Smooth muscle cell (in vitro differentiated cells): ENCODE measurements around the gene TOB2. TPM values are rescaled to one million over a fixed set of nuclear protein-coding genes. Genes with fewer than 3 reads are reported as not detected.

Source experiments
- DNase-seq: peaks from one replicate; lab custom pipeline; 2025; ENCODE audit not compliant: unreplicated experiment; lab: John Stamatoyannopoulos, UW
- H2AFZ ChIP-seq: fragments of 200-600 bp; sonication (generic); 2 replicates; pipeline ENCODE4 v1.6.0; 2016; ENCODE audit warnings: antibody characterized with exemption, low read depth, mild to moderate bottlenecking
- H3F3A ChIP-seq: fragments of 200-600 bp; sonication (generic); 2 replicates; pipeline ENCODE4 v1.6.0; 2017; ENCODE audit warnings: antibody characterized with exemption, low read depth
- H3K27ac ChIP-seq: fragments of 200-600 bp; sonication (generic); 2 replicates; pipeline ENCODE4 v1.5.1; 2016; ENCODE audit warnings: low read depth, mild to moderate bottlenecking
- H3K27me3 ChIP-seq: fragments of 200-600 bp; sonication (generic); 2 replicates; pipeline ENCODE4 v1.6.1; 2016; ENCODE audit warnings: low read depth, mild to moderate bottlenecking
- H3K36me3 ChIP-seq: fragments of 200-600 bp; sonication (generic); 2 replicates; pipeline ENCODE4 v1.5.1; 2016; ENCODE audit warnings: low read depth
- H3K4me1 ChIP-seq: fragments of 200-600 bp; sonication (generic); 2 replicates; pipeline ENCODE4 v1.5.1; 2016; ENCODE audit warnings: low read depth
- H3K4me2 ChIP-seq: fragments of 200-600 bp; sonication (generic); 2 replicates; pipeline ENCODE4 v1.6.0; 2016; ENCODE audit warnings: mild to moderate bottlenecking
- H3K4me3 ChIP-seq: fragments of 200-600 bp; sonication (generic); 2 replicates; pipeline ENCODE4 v1.5.1; 2016; ENCODE audit warnings: mild to moderate bottlenecking
- H3K79me2 ChIP-seq: fragments of 200-600 bp; sonication (generic); 2 replicates; pipeline ENCODE4 v1.6.0; 2016; ENCODE audit warnings: low read depth, mild to moderate bottlenecking
- H3K9ac ChIP-seq: fragments of 200-600 bp; sonication (generic); 2 replicates; pipeline ENCODE4 v1.6.0; 2016; ENCODE audit warnings: low read depth
- H3K9me3 ChIP-seq: fragments of 200-600 bp; sonication (generic); replicated peaks from 2 replicates; pipeline ENCODE4 v1.5.1; 2016; ENCODE audit warnings: low read depth
- H4K20me1 ChIP-seq: fragments of 200-600 bp; sonication (generic); 2 replicates; pipeline ENCODE4 v1.6.0; 2016; ENCODE audit warnings: low read depth
- WGBS: methylation state at CpG from one replicate; pipeline ENCODE4 v1.1.7; 2016; ENCODE audit warnings: low lambda C conversion rate; 5-methylcytosine and 5-hydroxymethylcytosine counted together
- polyA plus RNA-seq: library from polyadenylated mRNA; unstranded; fragments of >200 nt; fragmentation: Nextera tagmentation; extraction: Ambion mirVana; gene quantifications from 2 replicates; pipeline ENCODE4 v1.2.1, GENCODE V29; 2016
- total RNA-seq: library from RNA; depleted of rRNA; stranded (reverse); fragments of >200 nt; gene quantifications from 2 replicates; pipeline ENCODE4 v1.2.3, GENCODE V29; 2014
- TF ChIP-seq, protein P1 (sequence below): fragments of 200-600 bp; sonication (generic); IDR thresholded peaks from 2 replicates; pipeline ENCODE4 v1.5.1; 2017; ENCODE audit warnings: borderline replicate concordance, mild to moderate bottlenecking, antibody characterized with exemption; ENCODE audit not compliant: insufficient read depth, poor library complexity, severe bottlenecking

The TOB2 gene
- total and polyA plus RNA-seq, 2 experiments from 2014 or later, result 19.7 to 27.0 TPM

DNA sequence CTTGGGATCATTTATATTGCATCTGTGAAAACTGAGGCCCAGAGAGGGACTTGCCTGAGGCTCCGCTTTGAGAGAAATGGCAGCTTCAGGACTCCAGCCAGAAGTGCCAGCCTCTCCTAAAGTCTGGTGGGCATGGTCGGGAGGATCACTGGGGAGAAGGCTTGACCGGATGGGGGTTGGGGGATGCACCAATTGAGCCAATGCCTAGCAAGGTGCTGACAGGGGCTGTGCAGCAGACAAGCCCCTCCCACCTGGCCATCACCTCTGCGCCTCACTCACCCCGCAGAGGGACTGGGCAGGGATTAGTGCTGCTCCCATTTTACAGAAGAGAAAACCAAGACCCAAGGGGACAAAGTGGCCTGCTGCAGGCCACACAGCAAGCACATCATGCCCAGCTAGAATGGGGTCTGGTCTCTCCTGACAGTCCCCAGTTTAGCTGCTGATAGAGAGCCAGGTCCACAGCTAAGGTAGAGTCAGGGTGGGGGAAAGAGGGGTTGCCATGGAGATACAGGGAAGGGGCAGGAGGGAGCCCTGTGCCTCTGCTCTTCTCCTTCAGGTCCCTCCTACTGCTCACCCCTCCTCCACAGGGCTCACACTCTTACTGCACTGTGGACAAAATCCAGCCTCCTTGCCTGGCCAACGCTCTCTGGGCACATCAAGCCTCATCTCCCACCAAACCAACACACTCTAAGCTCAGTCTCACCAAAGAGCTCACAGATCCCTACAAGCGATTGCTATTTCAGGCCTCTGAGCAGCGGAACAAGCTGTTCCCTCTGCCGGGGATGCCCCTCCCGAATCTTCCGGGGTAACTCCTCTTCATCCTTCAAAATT is 35.4 kb downstream of the TOB2 start:
- Histone ChIP-seq H3K4me1 (peaks cover 11% of the 10 kb centered on the region), H3K9me3 (no peaks in the 10 kb centered on the region), H3K4me2 (no peak overlapping the region), H3K27ac (no peak overlapping the region), H3K9ac (no peak overlapping the region), H2AFZ (no peak overlapping the region), H3K79me2 (no peaks in the 10 kb centered on the region), H3F3A (no peaks in the 10 kb centered on the region), H3K36me3 (no peaks in the 10 kb centered on the region), H4K20me1 (no peaks in the 10 kb centered on the region), H3K27me3 (no peaks in the 10 kb centered on the region), H3K4me3 (no peak overlapping the region)
- WGBS, result 95% methylated on average over 11 of the region's 11 CpGs
- TF ChIP-seq, protein P1, sequence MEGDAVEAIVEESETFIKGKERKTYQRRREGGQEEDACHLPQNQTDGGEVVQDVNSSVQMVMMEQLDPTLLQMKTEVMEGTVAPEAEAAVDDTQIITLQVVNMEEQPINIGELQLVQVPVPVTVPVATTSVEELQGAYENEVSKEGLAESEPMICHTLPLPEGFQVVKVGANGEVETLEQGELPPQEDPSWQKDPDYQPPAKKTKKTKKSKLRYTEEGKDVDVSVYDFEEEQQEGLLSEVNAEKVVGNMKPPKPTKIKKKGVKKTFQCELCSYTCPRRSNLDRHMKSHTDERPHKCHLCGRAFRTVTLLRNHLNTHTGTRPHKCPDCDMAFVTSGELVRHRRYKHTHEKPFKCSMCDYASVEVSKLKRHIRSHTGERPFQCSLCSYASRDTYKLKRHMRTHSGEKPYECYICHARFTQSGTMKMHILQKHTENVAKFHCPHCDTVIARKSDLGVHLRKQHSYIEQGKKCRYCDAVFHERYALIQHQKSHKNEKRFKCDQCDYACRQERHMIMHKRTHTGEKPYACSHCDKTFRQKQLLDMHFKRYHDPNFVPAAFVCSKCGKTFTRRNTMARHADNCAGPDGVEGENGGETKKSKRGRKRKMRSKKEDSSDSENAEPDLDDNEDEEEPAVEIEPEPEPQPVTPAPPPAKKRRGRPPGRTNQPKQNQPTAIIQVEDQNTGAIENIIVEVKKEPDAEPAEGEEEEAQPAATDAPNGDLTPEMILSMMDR, result no peak
- DNase-seq, result no peak

DNA sequence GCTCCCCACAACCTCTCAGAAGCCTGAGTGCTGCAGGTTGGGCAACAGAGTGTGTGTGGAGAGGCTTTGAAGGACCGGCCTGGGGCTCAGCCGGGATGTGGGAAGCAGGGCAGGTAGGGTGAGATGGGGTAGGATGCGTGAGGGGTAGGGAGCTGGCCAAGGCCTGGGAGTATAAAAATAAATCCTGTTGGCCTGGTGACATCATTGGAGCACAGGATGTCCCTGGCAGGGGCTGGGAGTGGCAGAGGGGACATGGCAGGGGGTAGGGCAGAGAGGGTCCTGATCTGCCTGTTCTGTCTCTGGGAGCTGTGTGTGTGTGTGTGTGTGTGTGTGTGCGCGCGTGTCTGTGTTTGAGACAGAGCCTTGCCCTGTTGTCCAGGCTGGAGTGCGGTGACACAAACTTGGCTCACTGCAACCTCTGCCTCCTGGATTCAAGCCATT is 36.3 kb downstream of the TOB2 start:
- Histone ChIP-seq H3K4me1 (peaks cover 11% of the 10 kb centered on the region), H3K79me2 (no peaks in the 10 kb centered on the region), H3K4me2 (no peak overlapping the region), H3K9ac (no peak overlapping the region), H3K27ac (no peak overlapping the region), H4K20me1 (no peaks in the 10 kb centered on the region), H2AFZ (no peak overlapping the region), H3K36me3 (no peaks in the 10 kb centered on the region), H3K4me3 (no peak overlapping the region), H3K9me3 (no peaks in the 10 kb centered on the region), H3K27me3 (no peaks in the 10 kb centered on the region), H3F3A (no peaks in the 10 kb centered on the region)
- TF ChIP-seq, protein P1, result no peak
- WGBS, result 94% methylated on average over 4 of the region's 7 CpGs
- no peak for DNase-seq

GRCh38 chr22:41408665-41409064 is 37.9 kb downstream of the TOB2 start:
- H3K4me3 ChIP-seq, result no peak overlapping the region
- H3F3A ChIP-seq, result no peaks in the 10 kb centered on the region
- no peak overlapping the region for H3K9ac ChIP-seq
- no peaks in the 10 kb centered on the region for H4K20me1 ChIP-seq
- 89% methylated on average over 7 of the region's 8 CpGs for WGBS
- peaks cover 3% of the 10 kb centered on the region for H3K4me1 ChIP-seq
- H3K79me2 ChIP-seq, result no peaks in the 10 kb centered on the region
- no peaks in the 10 kb centered on the region for H3K9me3 ChIP-seq
- H3K4me2 ChIP-seq, result no peak overlapping the region
- no peaks in the 10 kb centered on the region for H3K36me3 ChIP-seq
- no peak overlapping the region for H2AFZ ChIP-seq
- TF ChIP-seq, protein P1, result no peak
- H3K27ac ChIP-seq, result no peak overlapping the region
- DNase-seq, result no peak
- no peaks in the 10 kb centered on the region for H3K27me3 ChIP-seq

DNA sequence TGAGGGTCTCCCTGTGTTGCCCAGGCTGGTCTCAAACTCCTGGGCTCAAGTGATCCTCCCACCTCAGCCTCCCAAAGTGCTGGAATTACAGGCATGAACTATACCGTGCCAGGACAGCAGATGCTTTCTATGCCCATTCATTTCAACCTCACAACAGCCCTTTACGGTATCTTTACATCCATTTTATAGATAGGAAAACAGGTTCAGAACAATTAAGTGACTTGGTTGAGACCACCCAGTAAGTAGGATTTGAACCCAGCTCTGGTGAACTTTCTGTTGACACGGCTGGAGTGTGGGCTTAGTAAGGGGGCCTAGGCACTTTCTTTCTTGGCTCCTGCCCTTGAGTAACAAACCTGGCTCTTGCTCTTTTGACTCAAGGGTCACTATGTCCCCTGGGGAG is 39.2 kb downstream of the TOB2 start:
- H3K36me3 ChIP-seq, result no peaks in the 10 kb centered on the region
- no peak for DNase-seq
- no peak overlapping the region for H3K4me2 ChIP-seq
- no peak overlapping the region for H3K9ac ChIP-seq
- H2AFZ ChIP-seq, result no peak overlapping the region
- WGBS, result 98% methylated on average over 3 of the region's 3 CpGs
- no peaks in the 10 kb centered on the region for H4K20me1 ChIP-seq
- H3F3A ChIP-seq, result no peaks in the 10 kb centered on the region
- H3K9me3 ChIP-seq, result no peaks in the 10 kb centered on the region
- no peak overlapping the region for H3K27ac ChIP-seq
- no peaks in the 10 kb centered on the region for H3K4me1 ChIP-seq
- no peak overlapping the region for H3K4me3 ChIP-seq
- no peaks in the 10 kb centered on the region for H3K27me3 ChIP-seq
- H3K79me2 ChIP-seq, result no peaks in the 10 kb centered on the region
- TF ChIP-seq, protein P1, result no peak
